HG03045 (cell line): ENCODE measurements around the gene BRMS1.

Experiments used
- ATAC-seq: cut with Tn5 transposase; IDR thresholded peaks from one replicate; pipeline ENCODE4 v1.9.1; 2021; ENCODE audit warnings: mild to moderate bottlenecking, moderate library complexity; ENCODE audit not compliant: unreplicated experiment

Gene BRMS1

DNA sequence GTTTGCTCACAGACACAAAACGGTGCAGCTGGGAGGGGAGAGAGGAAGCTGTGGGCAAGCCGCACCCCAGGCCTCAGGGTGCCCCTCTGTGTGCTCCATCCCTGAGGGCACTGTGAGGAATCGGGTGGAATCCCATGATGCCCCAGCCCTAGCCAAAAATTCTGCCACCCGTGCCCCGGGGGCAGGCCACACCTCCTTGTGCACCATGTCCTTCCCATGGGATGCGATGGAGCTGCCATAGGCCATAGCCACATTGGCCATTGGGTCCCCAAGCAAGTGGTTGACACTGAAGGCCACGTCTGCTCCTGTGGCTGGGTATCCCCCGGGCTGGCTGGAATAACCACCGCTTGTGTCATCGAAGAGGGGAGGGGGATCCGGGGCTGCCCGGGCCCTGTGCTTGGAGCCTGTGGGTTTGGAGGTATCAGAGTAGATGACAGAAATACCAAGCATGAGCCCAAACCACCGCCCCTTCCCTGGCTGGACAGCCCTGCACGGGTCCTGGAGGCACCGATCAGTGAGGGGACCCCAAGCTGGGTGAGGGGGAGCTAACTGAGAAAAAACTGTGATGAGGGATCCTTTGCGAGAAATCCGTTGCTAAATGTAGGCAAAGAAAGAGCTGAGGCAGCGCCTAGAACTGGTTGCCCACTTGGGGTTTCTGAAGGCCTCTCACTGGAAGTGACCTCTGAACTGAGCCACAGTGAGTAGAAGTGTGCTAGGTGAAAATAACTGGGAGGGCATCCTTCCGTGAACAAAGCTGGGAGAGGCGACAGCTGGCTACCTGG, 56.8 kb downstream of the BRMS1 start:
- ATAC-seq = no peak
